Activated naive CD4-positive, alpha-beta T cell treated with anti-CD3 and anti-CD28 coated beads, Interleukin-2, amount 10 ng/mL, durations not matched to agents 7 days and 5 days (primary cell): ENCODE results near the gene NR1H3.

Source experiments
- CTCF ChIA-PET: fragments of 350-600 bp; sonication (Branson Sonifier 250); formaldehyde crosslinking; loops from one replicate; lab custom pipeline; 2021; ENCODE audit warnings: antibody characterized with exemption; lab: Charles Lee
- DNase-seq: peaks from one replicate; pipeline ENCODE4 v3.0.0-alpha.2; 2020
- H3K27ac Mint-ChIP-seq: one replicate; pipeline ENCODE4 v1.8.0; 2021; ENCODE audit warnings: mild to moderate bottlenecking, moderate library complexity, mixed read lengths
- H3K27me3 Mint-ChIP-seq: one replicate; pipeline ENCODE4 v1.8.0; 2021; ENCODE audit warnings: mild to moderate bottlenecking, mixed read lengths
- H3K36me3 Mint-ChIP-seq: one replicate; pipeline ENCODE4 v1.8.0; 2021; ENCODE audit warnings: mixed read lengths
- H3K4me1 Mint-ChIP-seq: one replicate; pipeline ENCODE4 v1.8.0; 2021; ENCODE audit warnings: mixed read lengths
- H3K4me3 Mint-ChIP-seq: one replicate; pipeline ENCODE4 v1.8.0; 2021; ENCODE audit warnings: mild to moderate bottlenecking, moderate library complexity, mixed read lengths
- H3K9me3 Mint-ChIP-seq: one replicate; pipeline ENCODE4 v1.8.0; 2021; ENCODE audit warnings: mixed read lengths

Gene NR1H3

DNA sequence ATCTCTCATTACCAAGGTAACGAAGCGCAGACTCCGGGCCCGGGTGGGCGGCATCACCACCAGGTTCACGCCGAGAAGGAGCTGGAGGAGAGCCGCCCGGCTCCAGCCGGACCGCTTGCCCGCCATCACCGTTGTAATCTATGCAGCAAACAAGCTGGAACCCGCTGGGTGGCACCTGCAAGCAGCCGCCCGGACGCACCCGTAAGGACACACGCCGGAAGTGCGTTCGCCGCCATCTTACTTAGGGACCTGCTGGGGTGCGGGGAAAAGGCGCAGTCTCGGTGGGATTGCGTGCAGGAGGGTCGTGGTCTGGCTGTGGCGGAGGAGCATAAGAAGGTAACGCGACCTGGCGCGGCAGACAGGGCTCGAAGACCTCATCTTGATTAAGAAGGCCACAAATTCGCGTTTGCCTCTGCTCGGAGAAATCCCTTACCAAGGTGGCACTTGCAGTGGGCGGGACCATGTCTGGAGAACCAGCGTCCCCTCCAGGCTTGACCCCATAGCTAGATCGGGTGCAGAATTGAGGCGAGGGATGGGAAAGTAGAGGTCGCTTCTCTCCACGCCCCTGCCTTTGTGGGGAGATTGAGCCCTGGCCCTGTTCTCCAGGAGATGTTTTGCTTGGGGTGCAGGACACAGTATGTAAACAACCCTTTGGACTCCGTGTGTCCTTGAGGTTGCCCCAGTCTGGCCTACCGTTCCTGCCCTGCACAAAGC, 9.0 kb upstream of the NR1H3 start, which contains the start of gene ACP2:
Gene ACP2 (minus strand): TSS at position 151 of the 714 bp plus-strand sequence. CDS start 25 bp downstream, at position 126.
- H3K27ac Mint-ChIP-seq = peak within 1 kb of the TSS; percentile 97
- peak within 1 kb of the TSS; percentile 99 for H3K4me3 Mint-ChIP-seq
- CTCF ChIA-PET = interaction anchor here (0.9 to 6.0 kb wide), 13 partner anchors 10 to 71 kb away, joined by 3 to 39 read pairs (median 6); partner anchors contain the start of genes DDB2 and NR1H3
- peaks cover 28% of the 10 kb centered on the region for H3K36me3 Mint-ChIP-seq
- no peaks in the 10 kb centered on the region for H3K27me3 Mint-ChIP-seq
- peak; percentile 91 for DNase-seq
- H3K9me3 Mint-ChIP-seq = no peaks in the 10 kb centered on the region
- peaks cover 32% of the 10 kb centered on the region for H3K4me1 Mint-ChIP-seq

- H3K36me3 Mint-ChIP-seq = peaks cover 27% of the 10 kb centered on the region
- H3K27me3 Mint-ChIP-seq = no peaks in the 10 kb centered on the region
- CTCF ChIA-PET = interaction anchor here (1.3 to 6.0 kb wide), 8 partner anchors 9 to 72 kb away, joined by 3 to 39 read pairs (median 9); partner anchors contain the start of gene NR1H3
- H3K4me1 Mint-ChIP-seq = peaks cover 32% of the 10 kb centered on the region
- H3K27ac Mint-ChIP-seq = peak overlapping the region; percentile 97
- no peaks in the 10 kb centered on the region for H3K9me3 Mint-ChIP-seq
- H3K4me3 Mint-ChIP-seq = peak overlapping the region; percentile 99
- DNase-seq = no peak
Measured at GRCh38 chr11:47249378-47249715, 8.4 kb upstream of the NR1H3 start.

DNA sequence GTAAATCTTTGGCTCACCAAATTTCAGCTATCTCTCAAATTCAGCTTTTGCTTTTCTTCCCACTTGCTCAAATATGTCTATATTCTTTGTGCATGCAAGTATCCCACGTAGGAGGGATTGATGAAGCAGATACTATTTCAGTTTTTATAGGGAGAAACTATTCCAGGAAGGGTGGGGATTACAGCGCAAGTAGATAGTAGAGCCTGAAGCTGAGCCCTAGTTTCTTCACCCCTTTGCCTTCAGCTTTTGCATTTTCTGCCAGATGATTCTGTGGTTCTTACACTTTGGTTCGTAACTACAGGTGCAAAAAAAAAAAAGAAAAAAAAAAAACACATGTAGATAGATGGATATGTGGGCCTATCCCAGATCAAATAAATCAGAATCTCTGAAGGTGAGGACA, 6.0 kb upstream of the NR1H3 start:
- peaks cover 9% of the 10 kb centered on the region for H3K36me3 Mint-ChIP-seq

GRCh38 chr11:47253660-47254059, 4.1 kb upstream of the NR1H3 start:
- no peaks in the 10 kb centered on the region for H3K9me3 Mint-ChIP-seq
- no peaks in the 10 kb centered on the region for H3K27me3 Mint-ChIP-seq
- DNase-seq = no peak
- H3K4me3 Mint-ChIP-seq = no peak overlapping the region
- CTCF ChIA-PET = interaction anchor here (1.3 kb wide), 1 partner anchor 19 kb away, joined by 4 read pairs; no protein-coding TSS in a partner anchor
- H3K27ac Mint-ChIP-seq = no peak overlapping the region
- H3K36me3 Mint-ChIP-seq = peaks cover 1% of the 10 kb centered on the region
- peaks cover 18% of the 10 kb centered on the region for H3K4me1 Mint-ChIP-seq

More for the DNA sequence above, 6.0 kb upstream of the NR1H3 start:
- Mint-ChIP-seq H3K9me3 (no peaks in the 10 kb centered on the region), H3K4me1 (peaks cover 31% of the 10 kb centered on the region), H3K27ac (no peak overlapping the region), H3K4me3 (no peak overlapping the region), H3K27me3 (no peaks in the 10 kb centered on the region)
- CTCF ChIA-PET = interaction anchor here (1.0 kb wide), 1 partner anchor 8 kb away, joined by 4 read pairs; no protein-coding TSS in a partner anchor
- no peak for DNase-seq

- Mint-ChIP-seq H3K27me3 (no peaks in the 10 kb centered on the region), H3K36me3 (peaks cover 1% of the 10 kb centered on the region), H3K9me3 (no peaks in the 10 kb centered on the region), H3K27ac (no peak overlapping the region), H3K4me1 (peaks cover 16% of the 10 kb centered on the region), H3K4me3 (no peak overlapping the region)
- CTCF ChIA-PET = interaction anchor here (1.3 kb wide), 1 partner anchor 20 kb away, joined by 4 read pairs; no protein-coding TSS in a partner anchor
- DNase-seq = no peak
Measured at GRCh38 chr11:47254386-47254785, 3.4 kb upstream of the NR1H3 start.

DNA sequence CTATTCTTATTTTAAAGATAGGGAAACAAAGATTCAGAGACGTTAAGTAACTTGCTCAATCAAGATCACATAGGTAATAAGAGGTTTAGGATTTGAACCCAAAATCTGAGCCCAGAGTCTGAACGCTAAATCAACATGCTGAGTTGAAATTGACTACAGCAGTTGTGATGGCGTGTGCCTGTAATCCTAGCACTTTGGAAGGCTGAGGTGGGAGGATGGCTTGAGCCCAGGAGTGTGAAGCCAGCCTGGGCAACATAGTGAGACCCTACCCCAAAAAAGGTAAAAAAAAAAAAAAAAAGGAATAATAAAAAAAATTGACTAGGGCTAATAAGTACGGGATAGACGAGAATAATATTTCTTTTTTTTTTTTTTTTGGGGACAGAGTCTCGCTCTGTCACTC, 1.4 kb upstream of the NR1H3 start:
- Mint-ChIP-seq H3K4me3 (no peak overlapping the region), H3K9me3 (no peaks in the 10 kb centered on the region), H3K4me1 (peaks cover 16% of the 10 kb centered on the region), H3K27ac (no peak overlapping the region), H3K36me3 (peaks cover 1% of the 10 kb centered on the region), H3K27me3 (no peaks in the 10 kb centered on the region)
- CTCF ChIA-PET = no interaction called here
- no peak for DNase-seq

DNA sequence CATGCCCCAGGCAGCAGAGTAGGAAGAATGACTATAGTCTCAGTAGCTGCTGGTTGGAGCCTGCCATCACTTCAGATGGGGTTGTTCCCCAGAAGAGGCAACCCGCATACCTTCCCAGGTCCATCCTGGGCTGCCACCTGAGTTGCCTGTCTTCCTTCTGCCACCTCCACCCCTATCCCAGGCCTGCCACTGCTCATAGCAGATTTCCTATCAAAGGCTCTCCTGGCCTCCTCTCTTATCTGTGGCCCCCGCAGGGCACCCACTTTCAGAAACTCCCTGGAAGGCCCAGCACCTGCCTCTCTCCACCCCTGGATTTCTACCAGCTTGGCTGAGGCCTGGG, 649 bp upstream of the NR1H3 start:
- H3K9me3 Mint-ChIP-seq = no peaks in the 10 kb centered on the region
- no peak for DNase-seq
- no peaks in the 10 kb centered on the region for H3K27me3 Mint-ChIP-seq
- H3K27ac Mint-ChIP-seq = no peak overlapping the region
- H3K4me3 Mint-ChIP-seq = no peak overlapping the region
- CTCF ChIA-PET = interaction anchor here (0.9 to 3.9 kb wide), 5 partner anchors 10 to 77 kb away, joined by 3 to 39 read pairs (median 4); partner anchors contain the start of gene ACP2
- no peaks in the 10 kb centered on the region for H3K36me3 Mint-ChIP-seq
- peaks cover 16% of the 10 kb centered on the region for H3K4me1 Mint-ChIP-seq

GRCh38 chr11:47258317-47258902, 614 bp downstream of the NR1H3 start:
- Mint-ChIP-seq H3K4me3 (no peak overlapping the region), H3K4me1 (peaks cover 16% of the 10 kb centered on the region), H3K27me3 (no peaks in the 10 kb centered on the region), H3K36me3 (no peaks in the 10 kb centered on the region), H3K27ac (no peak overlapping the region), H3K9me3 (no peaks in the 10 kb centered on the region)
- DNase-seq = no peak
- CTCF ChIA-PET = interaction anchor here (1.0 to 3.9 kb wide), 16 partner anchors 10 to 196 kb away, joined by 3 to 39 read pairs (median 8); partner anchors contain the start of genes ACP2, ARFGAP2 and DDB2

GRCh38 chr11:47259232-47259977, 1.6 kb downstream of the NR1H3 start:
- no peaks in the 10 kb centered on the region for H3K27me3 Mint-ChIP-seq
- H3K36me3 Mint-ChIP-seq = peaks cover 2% of the 10 kb centered on the region
- no peaks in the 10 kb centered on the region for H3K9me3 Mint-ChIP-seq
- H3K27ac Mint-ChIP-seq = peak overlapping the region; percentile 66
- H3K4me1 Mint-ChIP-seq = peaks cover 18% of the 10 kb centered on the region
- DNase-seq = peak; percentile 57
- H3K4me3 Mint-ChIP-seq = no peak overlapping the region
- CTCF ChIA-PET = interaction anchor here (0.6 to 3.9 kb wide), 25 partner anchors 8 to 195 kb away, joined by 3 to 39 read pairs (median 5); partner anchors contain the start of genes ACP2, ARFGAP2 and DDB2

DNA sequence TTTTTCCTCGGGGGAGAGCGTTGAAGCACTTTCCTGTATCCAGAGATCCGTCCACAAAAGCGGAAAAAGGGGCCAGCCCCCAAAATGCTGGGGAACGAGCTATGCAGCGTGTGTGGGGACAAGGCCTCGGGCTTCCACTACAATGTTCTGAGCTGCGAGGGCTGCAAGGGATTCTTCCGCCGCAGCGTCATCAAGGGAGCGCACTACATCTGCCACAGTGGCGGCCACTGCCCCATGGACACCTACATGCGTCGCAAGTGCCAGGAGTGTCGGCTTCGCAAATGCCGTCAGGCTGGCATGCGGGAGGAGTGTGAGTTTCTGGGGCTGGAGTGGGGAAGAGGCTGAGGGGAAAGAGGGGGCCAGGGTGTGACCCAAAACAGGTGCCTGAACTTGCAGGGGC, 2.6 kb downstream of the NR1H3 start:
- no peak for DNase-seq
- H3K4me3 Mint-ChIP-seq = no peak overlapping the region
- no peak overlapping the region for H3K27ac Mint-ChIP-seq
- no peaks in the 10 kb centered on the region for H3K9me3 Mint-ChIP-seq
- H3K36me3 Mint-ChIP-seq = peaks cover 3% of the 10 kb centered on the region
- CTCF ChIA-PET = interaction anchor here (1.0 to 3.9 kb wide), 11 partner anchors 11 to 152 kb away, joined by 3 to 39 read pairs (median 10); partner anchors contain the start of genes ACP2 and DDB2
- no peaks in the 10 kb centered on the region for H3K27me3 Mint-ChIP-seq
- peaks cover 27% of the 10 kb centered on the region for H3K4me1 Mint-ChIP-seq

- CTCF ChIA-PET = interaction anchor here (0.9 to 1.0 kb wide), 2 partner anchors 13 to 45 kb away, joined by 3 read pairs; partner anchors contain the start of gene ACP2
- Mint-ChIP-seq H3K27me3 (no peaks in the 10 kb centered on the region), H3K4me1 (peaks cover 36% of the 10 kb centered on the region), H3K27ac (peak overlapping the region; percentile 7), H3K9me3 (no peaks in the 10 kb centered on the region), H3K36me3 (peaks cover 3% of the 10 kb centered on the region), H3K4me3 (no peak overlapping the region)
- no peak for DNase-seq
Measured at GRCh38 chr11:47261291-47261800, 3.5 kb downstream of the NR1H3 start.

- CTCF ChIA-PET = interaction anchor here (2.1 to 3.8 kb wide), 2 partner anchors 16 to 30 kb away, joined by 8 to 12 read pairs; partner anchors contain the start of gene ACP2
- no peak for DNase-seq
- peak overlapping the region; percentile 88 for H3K27ac Mint-ChIP-seq
Measured at GRCh38 chr11:47264119-47264518, 6.3 kb downstream of the NR1H3 start.

GRCh38 chr11:47264521-47264920, 6.7 kb downstream of the NR1H3 start:
- H3K36me3 Mint-ChIP-seq = peaks cover 6% of the 10 kb centered on the region
- no peaks in the 10 kb centered on the region for H3K9me3 Mint-ChIP-seq
- CTCF ChIA-PET = interaction anchor here (0.9 to 3.8 kb wide), 3 partner anchors 16 to 108 kb away, joined by 3 to 12 read pairs (median 8); partner anchors contain the start of gene ACP2
- no peaks in the 10 kb centered on the region for H3K27me3 Mint-ChIP-seq
- no peak for DNase-seq
- H3K4me1 Mint-ChIP-seq = peaks cover 50% of the 10 kb centered on the region
- peak overlapping the region; percentile 88 for H3K27ac Mint-ChIP-seq
- no peak overlapping the region for H3K4me3 Mint-ChIP-seq

More at GRCh38 chr11:47264119-47264518, 6.3 kb downstream of the NR1H3 start:
- H3K36me3 Mint-ChIP-seq = peaks cover 6% of the 10 kb centered on the region
- H3K4me1 Mint-ChIP-seq = peaks cover 52% of the 10 kb centered on the region
- no peaks in the 10 kb centered on the region for H3K9me3 Mint-ChIP-seq
- no peaks in the 10 kb centered on the region for H3K27me3 Mint-ChIP-seq
- H3K4me3 Mint-ChIP-seq = no peak overlapping the region
